Bronchial epithelial cell (primary cell): Measurements from ENCODE around the gene CEP112. TPM values are rescaled to one million over a fixed set of nuclear protein-coding genes. Genes with fewer than 3 reads are reported as not detected.

ENCODE experiments used
- DNase-seq: peaks from one replicate; pipeline ENCODE4 v3.0.0-alpha.2; 2010; ENCODE audit warnings: low read depth
- FAIRE-seq: peaks from 2 replicates; lab custom pipeline; 2011; peaks lifted over from hg19 to GRCh38; lab: Jason Lieb, UNC
- H3K27me3 ChIP-seq: 2 replicates; pipeline ENCODE4 v1.5.1; 2011; ENCODE audit warnings: low read length; ENCODE audit not compliant: control insufficient read depth, insufficient read depth
- H3K36me3 ChIP-seq: 2 replicates; pipeline ENCODE4 v1.5.1; 2011; ENCODE audit warnings: low read length; ENCODE audit not compliant: control insufficient read depth, insufficient read depth
- H3K4me3 ChIP-seq: 2 replicates; pipeline ENCODE4 v1.5.1; 2011; ENCODE audit warnings: mild to moderate bottlenecking, low read depth, low read length, control low read depth
- CTCF ChIP-seq: IDR thresholded peaks from 2 replicates; pipeline ENCODE4 v1.5.1; 2011; ENCODE audit warnings: mild to moderate bottlenecking, moderate library complexity, low read length, control low read depth, inconsistent platforms; ENCODE audit not compliant: insufficient read depth, severe bottlenecking
- total RNA-seq: library from RNA; depleted of rRNA; stranded (reverse); fragments of >200 nt; gene quantifications from 2 replicates; pipeline ENCODE4 v1.2.1, GENCODE V29; 2014

Gene CEP112
- total RNA-seq, 1 donor from 2014 or later: 2.4 TPM

GRCh38 chr17:65668211-65668610 is 523.7 kb downstream of the CEP112 start:
- FAIRE-seq (no peak), DNase-seq (no peak)
- TF ChIP-seq CTCF: no peak
- Histone ChIP-seq H3K4me3 (no peak overlapping the region), H3K27me3 (no peaks in the 10 kb centered on the region), H3K36me3 (no peaks in the 10 kb centered on the region)

- Histone ChIP-seq H3K36me3 (no peaks in the 10 kb centered on the region), H3K27me3 (no peaks in the 10 kb centered on the region), H3K4me3 (no peak overlapping the region)
- TF ChIP-seq CTCF: no peak
- FAIRE-seq: no peak
- DNase-seq: no peak
Measured at GRCh38 chr17:65667656-65668055, 524.3 kb downstream of the CEP112 start.

- no peak for FAIRE-seq
- H3K4me3 ChIP-seq: no peak overlapping the region
- DNase-seq: no peak
- no peaks in the 10 kb centered on the region for H3K36me3 ChIP-seq
- no peak for TF ChIP-seq CTCF
- H3K27me3 ChIP-seq: no peaks in the 10 kb centered on the region
Measured at GRCh38 chr17:65666876-65667321, 525.0 kb downstream of the CEP112 start.

- H3K4me3 ChIP-seq: no peak overlapping the region
- DNase-seq (no peak), FAIRE-seq (no peak)
- H3K27me3 ChIP-seq: no peaks in the 10 kb centered on the region
- no peaks in the 10 kb centered on the region for H3K36me3 ChIP-seq
- TF ChIP-seq CTCF: no peak
Measured at GRCh38 chr17:65665966-65666365, 526.0 kb downstream of the CEP112 start.

- DNase-seq: no peak
- FAIRE-seq: no peak
- Histone ChIP-seq H3K27me3 (no peaks in the 10 kb centered on the region), H3K4me3 (no peak overlapping the region), H3K36me3 (no peaks in the 10 kb centered on the region)
- TF ChIP-seq CTCF: no peak
Measured at GRCh38 chr17:65664696-65665095, 527.2 kb downstream of the CEP112 start.

GRCh38 chr17:65664266-65664665 is 527.7 kb downstream of the CEP112 start:
- no peak for TF ChIP-seq CTCF
- DNase-seq (no peak), FAIRE-seq (no peak)
- Histone ChIP-seq H3K27me3 (no peaks in the 10 kb centered on the region), H3K36me3 (no peaks in the 10 kb centered on the region), H3K4me3 (no peak overlapping the region)
